Keratinocyte (primary cell): ENCODE measurements around the gene PLA2G12A. TPM values are rescaled to one million over a fixed set of nuclear protein-coding genes. Genes with fewer than 3 reads are reported as not detected.

ENCODE experiments used
- DNase-seq: peaks from one replicate; pipeline ENCODE4 v3.0.0-alpha.2; 2011; ENCODE audit warnings: low read depth, missing footprints, low spot score
- FAIRE-seq: peaks from 2 replicates; lab custom pipeline; 2011; peaks lifted over from hg19 to GRCh38; lab: Jason Lieb, UNC
- H2AFZ ChIP-seq: 2 replicates; pipeline ENCODE4 v1.6.0; 2012; ENCODE audit warnings: low read length, control low read depth, inconsistent platforms; ENCODE audit not compliant: control insufficient read depth
- H3K27ac ChIP-seq: 2 replicates; pipeline ENCODE4 v1.5.1; 2011; ENCODE audit warnings: low read length; ENCODE audit not compliant: control insufficient read depth, insufficient read depth
- H3K27me3 ChIP-seq: 3 replicates; pipeline ENCODE4 v1.6.0; 2011; ENCODE audit warnings: low read length; ENCODE audit not compliant: control insufficient read depth, insufficient read depth; ENCODE audit errors: extremely low read depth
- H3K36me3 ChIP-seq, 2 experiments: 2 replicates in 1 of 2; 3 replicates in 1 of 2; pipeline ENCODE4 v1.5.1; 2011; ENCODE audit warnings: low read length in 2 of 2, mild to moderate bottlenecking in 1 of 2; ENCODE audit not compliant: control insufficient read depth in 2 of 2, insufficient read depth in 2 of 2; ENCODE audit errors: extremely low read depth in 1 of 2
- H3K4me1 ChIP-seq: 3 replicates; pipeline ENCODE4 v1.5.1; 2011; ENCODE audit warnings: low read length; ENCODE audit not compliant: control insufficient read depth, insufficient read depth; ENCODE audit errors: extremely low read depth
- H3K4me2 ChIP-seq: 3 replicates; pipeline ENCODE4 v1.6.0; 2011; ENCODE audit warnings: low read depth, low read length; ENCODE audit not compliant: control insufficient read depth, insufficient read depth; ENCODE audit errors: extremely low read depth
- H3K4me3 ChIP-seq, 3 experiments: fragments of 200-600 bp in 1 of 3; sonication (generic) in 1 of 3; 2 replicates in 2 of 3; 3 replicates in 1 of 3; pipeline ENCODE4 v1.5.1; 2011 to 2016; ENCODE audit warnings: low read length in 3 of 3, mild to moderate bottlenecking in 3 of 3, control low read depth in 2 of 3, inconsistent platforms in 1 of 3, low read depth in 1 of 3, mixed read lengths in 1 of 3, mixed run types in 1 of 3, moderate library complexity in 1 of 3; ENCODE audit not compliant: control insufficient read depth in 2 of 3, insufficient read depth in 2 of 3; ENCODE audit errors: extremely low read depth in 1 of 3
- H3K79me2 ChIP-seq: 2 replicates; pipeline ENCODE4 v1.6.0; 2012; ENCODE audit warnings: low read length; ENCODE audit not compliant: control insufficient read depth, insufficient read depth
- H3K9ac ChIP-seq: 3 replicates; pipeline ENCODE4 v1.6.0; 2011; ENCODE audit warnings: low read length; ENCODE audit not compliant: control insufficient read depth, insufficient read depth; ENCODE audit errors: extremely low read depth
- H3K9me1 ChIP-seq: 3 replicates; pipeline ENCODE4 v1.6.0; 2011; ENCODE audit warnings: low read length; ENCODE audit not compliant: control insufficient read depth, insufficient read depth; ENCODE audit errors: extremely low read depth
- H3K9me3 ChIP-seq: 2 replicates; pipeline ENCODE4 v1.5.1; 2012; ENCODE audit warnings: low read depth, low read length; ENCODE audit not compliant: control insufficient read depth
- H4K20me1 ChIP-seq: 3 replicates; pipeline ENCODE4 v1.6.0; 2011; ENCODE audit warnings: low read length; ENCODE audit not compliant: control insufficient read depth, insufficient read depth; ENCODE audit errors: extremely low read depth
- EZH2 ChIP-seq: IDR thresholded peaks from one replicate; pipeline ENCODE4 v1.6.1; 2012; ENCODE audit warnings: inconsistent platforms, mild to moderate bottlenecking, low read length, moderate library complexity
- dilution Hi-C: fragments of 300-500 bp; cut with MboI; formaldehyde crosslinking; loops from one replicate; pipeline ENCODE4 v1.7.0; 2020; ENCODE audit warnings: low sequenced_read_pairs; ENCODE audit not compliant: extremely low pct_ligation_motif_present
- polyA plus RNA-seq, 5 experiments: library from polyadenylated mRNA; depleted of rRNA in 3 of 5; stranded (reverse) in 3 of 5; stranded (forward) in 1 of 5; unstranded in 1 of 5; fragments of >200 nt; gene quantifications; 1 replicate in 1 of 5; 2 replicates in 3 of 5; 3 replicates in 1 of 5; pipeline versions ENCODE4 v1.2.1 to v1.2.3, GENCODE V29; 2011 to 2012; ENCODE audit warnings: missing spikeins in 2 of 5, low read depth in 1 of 5, low replicate concordance in 1 of 5
- TF ChIP-seq, protein P1 (sequence below), 3 experiments: IDR thresholded peaks in 1 of 3; conservative IDR thresholded peaks in 1 of 3; optimal IDR thresholded peaks in 1 of 3; 2 replicates in 2 of 3; 3 replicates in 1 of 3; pipeline versions ENCODE3 to v1.5.1; 2011; ENCODE audit warnings: low read length in 3 of 3, mild to moderate bottlenecking in 3 of 3, moderate library complexity in 2 of 3, control low read depth in 1 of 3, inconsistent platforms in 1 of 3; ENCODE audit not compliant: insufficient read depth in 2 of 3; ENCODE audit errors: extremely low read depth in 1 of 3

The PLA2G12A gene
- polyA plus RNA-seq, 1 donor (not counting 4 experiments of a cell fraction or from before 2014, with no cell fraction given): 63.7 TPM

GRCh38 chr4:109718759-109719158 is 11.1 kb downstream of the PLA2G12A start:
- peaks cover 0 to 14% of the 10 kb centered on the region in 2 experiments for H3K36me3 ChIP-seq
- no peak overlapping the region for H2AFZ ChIP-seq
- H3K27me3 ChIP-seq: no peaks in the 10 kb centered on the region
- DNase-seq (no peak), FAIRE-seq (no peak)
- no peak overlapping the region for H3K4me2 ChIP-seq
- no peak overlapping the region for H3K4me3 ChIP-seq
- H3K27ac ChIP-seq: no peak overlapping the region
- no peaks in the 10 kb centered on the region for H3K9me3 ChIP-seq
- H3K9ac ChIP-seq: no peak overlapping the region
- H3K79me2 ChIP-seq: peaks cover 11% of the 10 kb centered on the region
- no peaks in the 10 kb centered on the region for H3K4me1 ChIP-seq
- H3K9me1 ChIP-seq: no peaks in the 10 kb centered on the region
- dilution Hi-C loops: no loop called here
- H4K20me1 ChIP-seq: no peaks in the 10 kb centered on the region
- TF ChIP-seq EZH2: no peak
- TF ChIP-seq, protein P1, sequence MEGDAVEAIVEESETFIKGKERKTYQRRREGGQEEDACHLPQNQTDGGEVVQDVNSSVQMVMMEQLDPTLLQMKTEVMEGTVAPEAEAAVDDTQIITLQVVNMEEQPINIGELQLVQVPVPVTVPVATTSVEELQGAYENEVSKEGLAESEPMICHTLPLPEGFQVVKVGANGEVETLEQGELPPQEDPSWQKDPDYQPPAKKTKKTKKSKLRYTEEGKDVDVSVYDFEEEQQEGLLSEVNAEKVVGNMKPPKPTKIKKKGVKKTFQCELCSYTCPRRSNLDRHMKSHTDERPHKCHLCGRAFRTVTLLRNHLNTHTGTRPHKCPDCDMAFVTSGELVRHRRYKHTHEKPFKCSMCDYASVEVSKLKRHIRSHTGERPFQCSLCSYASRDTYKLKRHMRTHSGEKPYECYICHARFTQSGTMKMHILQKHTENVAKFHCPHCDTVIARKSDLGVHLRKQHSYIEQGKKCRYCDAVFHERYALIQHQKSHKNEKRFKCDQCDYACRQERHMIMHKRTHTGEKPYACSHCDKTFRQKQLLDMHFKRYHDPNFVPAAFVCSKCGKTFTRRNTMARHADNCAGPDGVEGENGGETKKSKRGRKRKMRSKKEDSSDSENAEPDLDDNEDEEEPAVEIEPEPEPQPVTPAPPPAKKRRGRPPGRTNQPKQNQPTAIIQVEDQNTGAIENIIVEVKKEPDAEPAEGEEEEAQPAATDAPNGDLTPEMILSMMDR (optimal IDR thresholded peaks at IDR 0.05 in 1 of 3, IDR thresholded peaks at IDR 0.05 in 1 of 3, conservative IDR thresholded peaks at IDR 0.05 in 1 of 3; ENCODE audit: extremely low read depth in 1 of 3, insufficient read depth in 2 of 3, low read length in 3 of 3): no peak

- no peaks in the 10 kb centered on the region for H3K9me3 ChIP-seq
- H3K4me1 ChIP-seq: no peaks in the 10 kb centered on the region
- no peak overlapping the region for H3K9ac ChIP-seq
- no peak overlapping the region for H3K4me2 ChIP-seq
- DNase-seq: no peak
- no peak for TF ChIP-seq EZH2
- TF ChIP-seq, protein P1 (optimal IDR thresholded peaks at IDR 0.05 in 1 of 3, IDR thresholded peaks at IDR 0.05 in 1 of 3, conservative IDR thresholded peaks at IDR 0.05 in 1 of 3; ENCODE audit: extremely low read depth in 1 of 3, insufficient read depth in 2 of 3, low read length in 3 of 3): no peak
- no peaks in the 10 kb centered on the region for H4K20me1 ChIP-seq
- H3K79me2 ChIP-seq: no peaks in the 10 kb centered on the region
- dilution Hi-C loops: no loop called here
- no peak overlapping the region for H3K27ac ChIP-seq
- peaks cover 0 to 7% of the 10 kb centered on the region in 2 experiments for H3K36me3 ChIP-seq
- no peaks in the 10 kb centered on the region for H3K9me1 ChIP-seq
- FAIRE-seq: no peak
- no peaks in the 10 kb centered on the region for H3K27me3 ChIP-seq
- no peak overlapping the region for H2AFZ ChIP-seq
- H3K4me3 ChIP-seq: no peak overlapping the region
Observed at GRCh38 chr4:109713500-109713899, 16.4 kb downstream of the PLA2G12A start.
